HG03442 (cell line): ENCODE data around the gene ATP1A1.
A peak's percentile ranks its signal among the peaks of the same experiment; 100 is the strongest.

Source experiments
- ATAC-seq: cut with Tn5 transposase; IDR thresholded peaks from one replicate; pipeline ENCODE4 v1.9.1; 2021; ENCODE audit warnings: mild to moderate bottlenecking, moderate library complexity; ENCODE audit not compliant: unreplicated experiment

Gene ATP1A1

DNA sequence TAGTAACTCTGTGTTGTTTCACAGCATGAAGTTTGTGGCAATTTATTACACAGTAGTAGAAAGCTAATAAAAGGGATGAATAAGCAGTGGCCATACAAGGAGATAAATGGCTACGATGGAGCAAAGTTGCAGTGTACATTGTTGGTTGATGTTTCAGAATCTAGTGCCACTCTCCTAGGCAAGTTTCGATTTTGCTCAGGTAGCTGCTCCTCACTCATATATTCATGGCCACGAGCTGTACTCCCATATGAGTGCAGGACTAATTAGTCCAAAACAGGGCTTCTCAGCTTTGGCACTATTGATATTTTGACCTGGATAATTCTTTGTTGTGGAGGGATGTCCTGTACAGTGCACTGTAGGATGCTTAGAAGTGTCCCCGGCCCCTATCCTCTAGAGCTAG is 30.0 kb upstream of the ATP1A1 start:
- no peak for ATAC-seq

DNA sequence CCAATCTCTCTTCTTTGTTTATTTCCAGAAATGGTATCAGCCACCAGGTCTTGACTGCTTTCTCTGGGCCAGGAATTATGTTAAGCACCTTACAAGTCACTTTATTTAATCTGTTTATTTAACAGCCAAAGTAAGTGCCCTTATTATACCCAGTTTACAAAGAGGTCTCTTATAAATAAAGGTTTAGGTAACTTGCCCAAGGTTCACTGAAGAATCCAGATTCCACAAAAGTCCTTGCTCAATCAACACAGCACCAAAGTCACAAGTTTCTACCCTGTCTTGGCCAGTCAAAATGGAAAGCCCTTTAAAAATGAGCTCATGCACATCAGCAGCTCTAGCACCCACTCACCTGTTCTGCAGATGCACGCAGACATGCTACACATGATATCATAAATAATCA is 28.0 kb upstream of the ATP1A1 start:
- no peak for ATAC-seq

GRCh38 chr1:116345843-116346242 is 27.2 kb upstream of the ATP1A1 start:
- ATAC-seq = no peak

DNA sequence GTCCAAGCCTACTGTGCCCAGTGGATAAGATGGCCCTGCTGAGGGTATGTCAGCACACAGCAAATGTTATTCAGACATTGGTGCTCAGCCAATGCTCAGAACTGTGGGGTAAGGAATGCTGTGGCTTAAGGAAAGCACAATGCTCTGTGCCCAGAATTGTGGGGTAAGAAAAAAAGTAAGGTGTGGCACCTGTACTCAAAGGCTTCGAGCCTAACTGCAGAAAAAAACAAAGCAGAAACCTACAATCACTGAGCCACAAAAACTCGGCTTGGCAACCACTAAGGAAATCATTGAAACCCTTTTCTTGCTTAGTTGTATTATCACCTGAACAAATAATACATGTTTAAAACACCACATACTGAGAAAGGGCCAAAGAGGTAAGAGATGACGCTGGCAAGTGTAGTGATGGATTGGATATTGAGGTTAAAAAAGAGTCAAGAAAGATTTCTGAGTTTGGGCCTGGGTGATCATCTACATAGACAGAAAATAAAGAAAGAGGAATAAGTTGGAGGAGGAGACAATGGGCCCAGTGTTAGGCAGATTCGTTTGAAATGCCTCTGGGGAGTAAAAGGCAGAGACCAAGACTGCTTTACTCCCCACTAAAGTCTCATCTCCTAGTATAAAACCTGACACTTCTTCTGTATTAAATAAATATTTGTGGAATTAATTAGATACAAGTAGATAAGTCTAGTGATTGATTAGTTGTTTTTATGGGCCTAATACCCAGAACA is 25.9 kb upstream of the ATP1A1 start:
- ATAC-seq = no peak

GRCh38 chr1:116347696-116348095 is 25.3 kb upstream of the ATP1A1 start:
- ATAC-seq = no peak

DNA sequence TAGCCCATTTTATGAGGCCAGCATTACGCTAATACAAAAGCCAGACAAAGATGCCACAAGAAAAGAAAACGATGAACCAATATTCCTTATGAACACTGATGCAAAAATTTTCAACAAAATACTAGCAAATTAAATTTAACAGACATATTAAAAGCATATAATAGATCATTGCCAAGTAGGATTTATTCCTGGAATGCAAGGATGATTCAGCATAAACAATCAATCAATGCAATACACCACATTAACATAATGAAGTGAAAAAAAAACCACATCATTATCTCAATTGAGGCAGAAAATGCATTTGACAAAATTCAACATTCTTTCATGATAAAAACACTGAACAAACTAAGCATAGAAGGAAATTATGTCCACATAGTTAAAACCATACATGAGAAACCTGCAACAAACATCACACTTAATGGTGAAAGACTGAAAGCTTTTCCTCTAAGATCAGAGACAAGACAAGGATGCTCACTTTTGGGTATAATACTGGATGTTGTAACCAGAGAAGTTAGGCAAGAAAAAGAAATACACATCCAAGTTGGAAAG is 22.9 kb upstream of the ATP1A1 start:
- ATAC-seq = no peak

DNA sequence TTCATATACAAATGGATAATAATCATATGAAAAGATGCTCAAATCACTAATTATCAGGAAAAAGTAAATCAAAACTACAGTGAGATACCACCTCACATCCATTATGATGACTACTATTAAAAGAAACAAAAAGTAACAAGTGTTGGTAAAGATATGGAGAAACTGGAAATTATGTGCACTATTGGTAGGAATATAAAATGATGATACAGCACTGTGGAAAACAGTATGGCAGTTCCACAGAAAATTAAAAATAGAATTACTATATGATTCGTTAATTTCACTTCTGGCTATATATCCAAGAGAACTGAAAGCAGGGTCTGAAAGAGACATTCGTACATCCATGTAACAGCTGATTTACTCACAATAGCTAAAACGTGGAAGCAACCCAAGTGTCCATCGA is 21.1 kb upstream of the ATP1A1 start:
- no peak for ATAC-seq

DNA sequence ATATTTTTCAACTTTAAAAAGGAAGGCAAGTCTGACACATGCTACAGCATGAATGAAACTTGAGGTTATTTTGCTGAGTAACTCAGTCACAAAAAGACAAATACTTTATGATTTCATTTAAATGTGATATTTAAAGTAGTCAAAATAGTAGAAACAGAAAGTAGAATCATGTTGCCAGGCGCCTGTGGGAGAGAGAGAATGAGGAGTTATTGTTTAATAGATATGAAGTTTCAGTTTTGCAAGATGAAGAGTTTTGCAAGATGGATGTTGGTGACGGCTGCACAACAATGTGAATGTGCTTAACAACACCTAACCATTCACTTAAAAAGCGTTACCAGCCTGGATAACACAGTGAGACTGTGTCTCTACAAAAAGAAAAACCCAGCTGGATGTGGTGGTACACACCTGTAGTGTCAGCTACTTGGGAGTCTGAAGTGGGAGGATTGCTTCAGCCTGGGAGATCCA is 20.7 kb upstream of the ATP1A1 start:
- ATAC-seq = peak; percentile 38

GRCh38 chr1:116353155-116353554 is 19.9 kb upstream of the ATP1A1 start:
- ATAC-seq = no peak

GRCh38 chr1:116356067-116356466 is 17.0 kb upstream of the ATP1A1 start:
- no peak for ATAC-seq

GRCh38 chr1:116356673-116357072 is 16.4 kb upstream of the ATP1A1 start:
- no peak for ATAC-seq

GRCh38 chr1:116357487-116357886 is 15.6 kb upstream of the ATP1A1 start:
- no peak for ATAC-seq

- ATAC-seq = no peak
These were observed 13.8 kb upstream of the ATP1A1 start for GRCh38 chr1:116359060-116359830.

DNA sequence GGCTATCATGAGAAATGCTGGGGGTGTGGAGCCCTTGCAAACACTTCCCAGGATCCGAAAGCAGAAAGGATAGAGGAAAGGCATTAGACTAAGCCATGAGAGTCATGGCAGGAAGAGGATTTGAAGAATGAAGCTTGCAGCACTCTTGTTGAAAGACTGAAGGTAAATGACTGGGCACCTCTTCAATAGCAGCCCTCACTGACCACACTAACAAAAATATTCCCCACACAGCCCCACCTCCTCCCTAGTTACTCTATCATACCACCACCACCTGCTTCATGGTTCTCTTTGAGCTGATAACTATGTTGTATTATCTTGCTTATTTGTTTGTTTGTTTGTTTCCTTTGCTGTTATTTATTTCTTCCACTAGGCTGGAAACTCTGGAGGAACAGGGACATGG is 13.2 kb upstream of the ATP1A1 start:
- no peak for ATAC-seq

- no peak for ATAC-seq
These were observed 12.4 kb upstream of the ATP1A1 start for GRCh38 chr1:116360429-116361173.

- no peak for ATAC-seq
These were observed 11.4 kb upstream of the ATP1A1 start for GRCh38 chr1:116361648-116362047.

GRCh38 chr1:116362050-116362449 is 11.0 kb upstream of the ATP1A1 start:
- ATAC-seq = no peak

DNA sequence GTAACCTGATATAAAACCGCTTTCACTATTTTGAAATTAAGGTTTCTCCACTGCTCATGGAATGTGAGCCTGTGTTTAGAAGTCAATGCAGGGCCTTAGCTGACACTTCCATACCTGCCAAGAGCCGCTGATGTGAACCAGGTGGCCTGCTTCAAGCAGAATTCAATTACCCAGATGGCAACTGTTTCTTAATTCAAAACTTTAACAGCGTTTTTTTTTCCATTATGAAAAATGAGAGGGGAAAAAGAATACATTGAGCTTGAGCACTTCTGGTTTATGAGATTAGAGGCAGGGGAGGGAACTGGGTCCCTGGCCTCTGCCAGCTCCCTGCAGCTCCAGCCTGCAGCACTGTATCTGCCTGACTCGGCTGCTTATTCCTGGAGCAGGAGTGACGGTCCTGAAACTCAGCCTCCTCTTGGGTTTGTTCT is 7.7 kb upstream of the ATP1A1 start:
- no peak for ATAC-seq

DNA sequence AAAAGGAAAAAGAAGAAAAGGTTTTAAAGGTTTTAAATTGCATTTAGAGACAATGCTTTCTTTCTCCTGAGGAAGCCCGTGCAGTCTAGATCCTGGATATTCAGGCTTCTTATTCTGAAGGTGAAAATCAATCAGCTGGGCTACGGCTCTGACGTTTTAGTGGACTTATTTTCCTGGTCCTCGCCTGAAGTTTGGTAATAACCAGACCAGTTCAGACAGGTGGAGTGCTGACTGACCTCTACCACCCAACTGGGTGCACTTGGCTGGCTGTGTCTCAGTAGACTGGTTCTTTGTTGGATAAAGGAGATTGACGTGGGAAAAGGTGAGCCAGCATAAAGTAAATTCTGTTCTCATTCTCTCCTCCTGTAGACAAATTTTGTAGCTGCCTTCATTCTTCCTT is 7.2 kb upstream of the ATP1A1 start:
- no peak for ATAC-seq

GRCh38 chr1:116367256-116367945 is 5.6 kb upstream of the ATP1A1 start:
- no peak for ATAC-seq

DNA sequence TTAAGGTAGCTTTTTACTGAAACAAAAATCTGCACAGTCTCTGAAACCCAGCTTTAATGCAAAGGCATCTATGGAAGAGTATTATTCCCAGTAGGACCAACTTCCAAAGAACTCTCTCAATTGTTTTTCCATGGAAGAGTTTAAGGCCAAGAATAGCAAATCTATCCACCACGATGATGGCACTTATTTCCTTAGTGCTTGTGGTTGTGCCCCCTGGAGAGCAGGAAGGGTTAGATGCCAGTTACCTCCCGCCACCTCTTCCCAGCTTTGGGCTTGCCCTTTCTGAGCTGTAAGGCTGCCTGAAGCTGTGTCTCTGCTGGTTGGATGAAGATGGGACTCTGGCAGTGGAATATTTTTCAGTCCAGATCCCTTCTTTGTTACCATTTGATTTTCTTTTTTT is 4.8 kb upstream of the ATP1A1 start:
- no peak for ATAC-seq
